Panc1 (cell line): ENCODE data around the gene TMEM82. TPM values are rescaled to one million over a fixed set of nuclear protein-coding genes. Genes with fewer than 3 reads are reported as not detected.

Experiments used
- ATAC-seq: fragments of 200-7000 bp; cut with Tn5 transposase; 2 replicates; pipeline ENCODE4 v1.9.1; 2020; ENCODE audit warnings: mild to moderate bottlenecking, moderate library complexity
- BruUV-seq: library from RNA; stranded (reverse); fragments of 400-500 nt; replicated peaks from 2 replicates; lab custom pipeline; 2021; lab: Mats Ljungman, UMichigan
- CTCF ChIA-PET: fragments of 300-600 bp; sonication (Branson Sonifier 250); formaldehyde crosslinking; loops from one replicate; lab custom pipeline; 2022; ENCODE audit warnings: antibody characterized with exemption; lab: Charles Lee
- POLR2A ChIA-PET: fragments of 300-600 bp; sonication (Branson Sonifier 250); formaldehyde crosslinking; loops from one replicate; lab custom pipeline; 2022; ENCODE audit warnings: antibody characterized with exemption; lab: Charles Lee
- DNase-seq: peaks from one replicate; pipeline ENCODE4 v3.0.0-alpha.2; 2010; ENCODE audit warnings: low read depth, low spot score
- H3K27ac ChIP-seq: 2 replicates; pipeline ENCODE4 v1.5.1; 2011; ENCODE audit warnings: mild to moderate bottlenecking, low read length, inconsistent platforms
- H3K27me3 ChIP-seq: fragments of 200-500 bp; sonication (Bioruptor generic); 2 replicates; pipeline ENCODE4 v1.6.0; 2014; ENCODE audit warnings: low read length, inconsistent platforms; ENCODE audit not compliant: control insufficient read depth, insufficient read depth
- H3K36me3 ChIP-seq: fragments of 200-500 bp; sonication (Bioruptor generic); 2 replicates; pipeline ENCODE4 v1.5.1; 2014; ENCODE audit warnings: inconsistent platforms, mild to moderate bottlenecking, low read length, moderate library complexity; ENCODE audit not compliant: control insufficient read depth, insufficient read depth
- H3K4me1 ChIP-seq: 2 replicates; pipeline ENCODE4 v1.5.1; 2011; ENCODE audit warnings: inconsistent platforms, mild to moderate bottlenecking, low read length, moderate library complexity; ENCODE audit not compliant: control insufficient read depth, insufficient read depth
- H3K4me3 ChIP-seq, 2 experiments: 2 replicates each; pipeline ENCODE4 v1.5.1; 2011 to 2012; ENCODE audit warnings: low read depth in 2 of 2, low read length in 2 of 2, mild to moderate bottlenecking in 2 of 2, inconsistent platforms in 1 of 2, moderate library complexity in 1 of 2
- H3K9me3 ChIP-seq: fragments of 200-500 bp; sonication (Bioruptor generic); 2 replicates; pipeline ENCODE4 v1.5.1; 2014; ENCODE audit warnings: low read depth, mild to moderate bottlenecking, inconsistent platforms, low read length, moderate library complexity; ENCODE audit not compliant: control insufficient read depth, insufficient read depth
- POLR2AphosphoS5 ChIP-seq: IDR thresholded peaks from 2 replicates; pipeline ENCODE4 v1.6.1; 2012; ENCODE audit warnings: mild to moderate bottlenecking, low read depth, low read length, moderate library complexity
- REST ChIP-seq, 2 experiments: IDR thresholded peaks; 2 replicates each; pipeline ENCODE4 v1.6.1; 2011 to 2012; ENCODE audit warnings: low read depth in 2 of 2, control low read depth in 1 of 2, low read length in 1 of 2, mild to moderate bottlenecking in 1 of 2, moderate library complexity in 1 of 2; ENCODE audit not compliant: insufficient read depth in 1 of 2
- SIN3A ChIP-seq: IDR thresholded peaks from 2 replicates; pipeline ENCODE4 v1.6.1; 2012; ENCODE audit warnings: low read depth, mild to moderate bottlenecking, low read length, moderate library complexity, borderline replicate concordance; ENCODE audit not compliant: insufficient read depth
- TCF7L2 ChIP-seq: IDR thresholded peaks from 2 replicates; pipeline ENCODE4 v1.6.1; 2011; ENCODE audit warnings: mild to moderate bottlenecking, low read depth, low read length, inconsistent platforms
- in situ Hi-C: cut with HindIII; loops from 2 replicates; pipeline ENCODE4 v1.10.0; 2016; ENCODE audit warnings: low sequenced_read_pairs, low pct_unique_long_range_greater_than_20kb
- intact Hi-C: fragments of 100-400 bp; cut with micrococcal nuclease; formaldehyde crosslinking; loops from one replicate; pipeline ENCODE4 v1.10.0; 2022; ENCODE audit not compliant: unreplicated experiment
- total RNA-seq: library from RNA; stranded (reverse); gene quantifications from one replicate; pipeline ENCODE4 v1.2.1, GENCODE V29; 2021; ENCODE audit not compliant: unreplicated experiment
- TF ChIP-seq, protein P1 (sequence below): fragments of 450-650 bp; IDR thresholded peaks from 2 replicates; pipeline ENCODE4 v1.5.1; 2017; ENCODE audit warnings: mild to moderate bottlenecking

The TMEM82 gene
- total RNA-seq, 1 experiment from 2014 or later: not detected

DNA sequence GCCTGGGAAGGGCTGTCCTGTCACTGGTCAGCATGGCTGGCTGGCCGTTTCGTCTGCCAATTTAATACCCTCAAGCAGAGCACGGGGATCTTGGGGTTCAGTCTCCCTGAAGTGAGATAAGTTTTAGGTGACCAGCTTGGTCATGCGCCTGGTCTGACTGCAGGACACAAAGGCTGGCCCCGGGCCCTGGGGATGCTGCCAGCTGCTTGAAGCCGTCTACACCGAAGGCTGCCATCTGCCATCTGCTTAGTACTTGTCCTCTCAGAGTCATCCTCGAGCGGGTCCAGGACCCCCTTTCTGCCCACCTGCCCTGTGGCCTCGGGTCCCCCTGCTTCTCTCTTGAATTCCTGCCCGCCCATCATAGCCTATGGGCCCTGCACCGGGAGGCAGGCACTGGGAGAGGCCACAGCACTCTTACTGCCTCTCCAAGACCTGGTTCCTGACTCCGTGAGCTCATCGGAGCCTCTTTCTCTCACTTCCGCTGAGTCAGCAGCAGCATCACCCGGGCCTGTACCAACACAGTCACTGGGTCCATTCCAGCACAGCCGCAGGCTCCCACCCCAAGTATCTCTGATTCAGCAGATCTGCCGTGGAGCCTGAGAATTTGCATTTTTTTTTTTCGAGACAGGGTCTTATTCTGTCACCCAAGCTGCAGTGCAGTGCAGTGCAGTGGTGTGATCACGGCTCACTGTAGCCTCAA, 23.3 kb downstream of the TMEM82 start:
- H3K4me3 ChIP-seq: no peak overlapping the region
- ChIA-PET POLR2A (no interaction called here), CTCF (no interaction called here)
- H3K9me3 ChIP-seq: no peaks in the 10 kb centered on the region
- no peaks in the 10 kb centered on the region for H3K36me3 ChIP-seq
- no TSS peak for BruUV-seq
- intact Hi-C loops (no loop called here), in situ Hi-C loops (no loop called here)
- DNase-seq (no peak), ATAC-seq (peak; percentile 54)
- H3K27ac ChIP-seq: no peak overlapping the region
- no peaks in the 10 kb centered on the region for H3K27me3 ChIP-seq
- TF ChIP-seq POLR2AphosphoS5 (no peak), REST (IDR thresholded peaks at IDR 0.05; ENCODE audit: insufficient read depth in 1 of 2, low read depth in 2 of 2, low read length in 1 of 2) (no peak), TCF7L2 (no peak), SIN3A (no peak)
- TF ChIP-seq, protein P1, sequence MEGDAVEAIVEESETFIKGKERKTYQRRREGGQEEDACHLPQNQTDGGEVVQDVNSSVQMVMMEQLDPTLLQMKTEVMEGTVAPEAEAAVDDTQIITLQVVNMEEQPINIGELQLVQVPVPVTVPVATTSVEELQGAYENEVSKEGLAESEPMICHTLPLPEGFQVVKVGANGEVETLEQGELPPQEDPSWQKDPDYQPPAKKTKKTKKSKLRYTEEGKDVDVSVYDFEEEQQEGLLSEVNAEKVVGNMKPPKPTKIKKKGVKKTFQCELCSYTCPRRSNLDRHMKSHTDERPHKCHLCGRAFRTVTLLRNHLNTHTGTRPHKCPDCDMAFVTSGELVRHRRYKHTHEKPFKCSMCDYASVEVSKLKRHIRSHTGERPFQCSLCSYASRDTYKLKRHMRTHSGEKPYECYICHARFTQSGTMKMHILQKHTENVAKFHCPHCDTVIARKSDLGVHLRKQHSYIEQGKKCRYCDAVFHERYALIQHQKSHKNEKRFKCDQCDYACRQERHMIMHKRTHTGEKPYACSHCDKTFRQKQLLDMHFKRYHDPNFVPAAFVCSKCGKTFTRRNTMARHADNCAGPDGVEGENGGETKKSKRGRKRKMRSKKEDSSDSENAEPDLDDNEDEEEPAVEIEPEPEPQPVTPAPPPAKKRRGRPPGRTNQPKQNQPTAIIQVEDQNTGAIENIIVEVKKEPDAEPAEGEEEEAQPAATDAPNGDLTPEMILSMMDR: no peak
- peaks cover 5% of the 10 kb centered on the region; the same call in 1 of the 2 replicates for H3K4me1 ChIP-seq

DNA sequence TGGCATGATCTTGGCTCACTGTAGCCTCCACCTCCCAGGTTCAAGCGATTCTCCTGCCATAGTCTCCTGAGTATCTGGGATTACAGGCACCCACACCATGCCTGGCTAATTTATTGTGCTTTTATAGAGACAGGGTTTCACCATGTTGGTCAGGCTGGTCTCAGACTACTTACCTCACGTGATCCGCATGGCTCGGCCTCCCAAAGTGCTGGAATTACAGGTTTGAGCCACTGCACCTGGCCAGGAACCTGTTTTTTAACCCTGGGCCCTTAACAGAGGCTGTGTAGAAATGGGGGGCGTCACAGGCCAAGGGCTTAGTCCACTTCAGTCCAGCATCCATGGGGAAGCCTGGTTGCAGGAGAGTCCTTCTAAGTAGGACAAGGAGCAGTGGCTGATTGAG, 25.6 kb downstream of the TMEM82 start:
- POLR2A ChIA-PET: no interaction called here
- no peaks in the 10 kb centered on the region for H3K36me3 ChIP-seq

More for the DNA sequence above, 25.6 kb downstream of the TMEM82 start:
- no peaks in the 10 kb centered on the region for H3K9me3 ChIP-seq
- H3K4me1 ChIP-seq: no peaks in the 10 kb centered on the region
- no TSS peak for BruUV-seq
- TF ChIP-seq, protein P1: no peak
- no peak for TF ChIP-seq REST (IDR thresholded peaks at IDR 0.05; ENCODE audit: insufficient read depth in 1 of 2, low read depth in 2 of 2, low read length in 1 of 2)
- TF ChIP-seq TCF7L2: no peak
- no peak for TF ChIP-seq SIN3A
- no peak for TF ChIP-seq POLR2AphosphoS5
- ATAC-seq (no peak), DNase-seq (no peak)
- CTCF ChIA-PET: no interaction called here
- H3K27ac ChIP-seq: no peak overlapping the region
- in situ Hi-C loops: no loop called here
- H3K4me3 ChIP-seq: no peak overlapping the region
- intact Hi-C loops: no loop called here
- no peaks in the 10 kb centered on the region for H3K27me3 ChIP-seq
